ENCODE measurements around the gene DNAI1.
"Not testable (repeated sequence)": the region's sequence is repeated elsewhere in the genome, so short reads cannot be mapped to it uniquely, and the experiment has no call there.

Gene DNAI1

GRCh38 chr9:34520096-34520495 is 61.5 kb downstream of the DNAI1 start:
- no peak overlapping the region for H3K27ac Mint-ChIP-seq
- H3K36me3 Mint-ChIP-seq (ENCODE audit: low read depth), result no peaks in the 10 kb centered on the region
- no peak for DNase-seq
- no peak overlapping the region for H3K4me3 Mint-ChIP-seq
- peaks cover 11% of the 10 kb centered on the region for H3K27me3 Mint-ChIP-seq
- H3K9me3 Mint-ChIP-seq, result no peaks in the 10 kb centered on the region
- peaks cover 24% of the 10 kb centered on the region for H3K4me1 Mint-ChIP-seq (ENCODE audit: low read depth)

GRCh38 chr9:34520505-34521385 is 62.1 kb downstream of the DNAI1 start:
- no peak overlapping the region for H3K27ac Mint-ChIP-seq
- H3K4me3 Mint-ChIP-seq, result no peak overlapping the region
- DNase-seq, result no peak
- H3K9me3 Mint-ChIP-seq, result no peaks in the 10 kb centered on the region
- H3K27me3 Mint-ChIP-seq, result peaks cover 13% of the 10 kb centered on the region
- peaks cover 29% of the 10 kb centered on the region for H3K4me1 Mint-ChIP-seq (ENCODE audit: low read depth)
- H3K36me3 Mint-ChIP-seq (ENCODE audit: low read depth), result no peaks in the 10 kb centered on the region

- H3K27me3 Mint-ChIP-seq, result peaks cover 14% of the 10 kb centered on the region
- H3K4me3 Mint-ChIP-seq, result no peak overlapping the region
- peaks cover 29% of the 10 kb centered on the region for H3K4me1 Mint-ChIP-seq (ENCODE audit: low read depth)
- H3K9me3 Mint-ChIP-seq, result no peaks in the 10 kb centered on the region
- H3K27ac Mint-ChIP-seq, result no peak overlapping the region
- DNase-seq, result no peak
- no peaks in the 10 kb centered on the region for H3K36me3 Mint-ChIP-seq (ENCODE audit: low read depth)
Measured at GRCh38 chr9:34521406-34522045, 62.9 kb downstream of the DNAI1 start.

- peaks cover 29% of the 10 kb centered on the region for H3K4me1 Mint-ChIP-seq (ENCODE audit: low read depth)
- no peaks in the 10 kb centered on the region for H3K9me3 Mint-ChIP-seq
- H3K27me3 Mint-ChIP-seq, result peaks cover 16% of the 10 kb centered on the region
- H3K27ac Mint-ChIP-seq, result peak overlapping the region; percentile 30
- H3K4me3 Mint-ChIP-seq, result peak overlapping the region; percentile 61
- no peaks in the 10 kb centered on the region for H3K36me3 Mint-ChIP-seq (ENCODE audit: low read depth)
- DNase-seq, result peak; percentile 38
Measured at GRCh38 chr9:34522091-34522887, 63.7 kb downstream of the DNAI1 start.

GRCh38 chr9:34522971-34523797 is 64.6 kb downstream of the DNAI1 start, which contains the start of gene ENHO:
TSS of gene ENHO (minus strand) at chr9:34522990. CDS start at chr9:34521695, 1,295 bp downstream.
- Mint-ChIP-seq H3K9me3 (no peaks in the 10 kb centered on the region), H3K27me3 (peaks cover 17% of the 10 kb centered on the region), H3K4me1 (ENCODE audit: low read depth) (peaks cover 29% of the 10 kb centered on the region), H3K4me3 (peak within 1 kb of the TSS; percentile 61), H3K27ac (peak within 1 kb of the TSS; percentile 30), H3K36me3 (ENCODE audit: low read depth) (no peaks in the 10 kb centered on the region)
- peak; percentile 97 for DNase-seq

- DNase-seq, result peak; percentile 2
- H3K36me3 Mint-ChIP-seq (ENCODE audit: low read depth), result no peaks in the 10 kb centered on the region
- H3K27me3 Mint-ChIP-seq, result peaks cover 21% of the 10 kb centered on the region
- no peak overlapping the region for H3K27ac Mint-ChIP-seq
- no peaks in the 10 kb centered on the region for H3K9me3 Mint-ChIP-seq
- peaks cover 29% of the 10 kb centered on the region for H3K4me1 Mint-ChIP-seq (ENCODE audit: low read depth)
- no peak overlapping the region for H3K4me3 Mint-ChIP-seq
Measured at GRCh38 chr9:34524349-34524748, 65.7 kb downstream of the DNAI1 start.

GRCh38 chr9:34526026-34526425 is 67.4 kb downstream of the DNAI1 start:
- Mint-ChIP-seq H3K9me3 (no peaks in the 10 kb centered on the region), H3K27me3 (peaks cover 30% of the 10 kb centered on the region), H3K36me3 (ENCODE audit: low read depth) (no peaks in the 10 kb centered on the region), H3K4me3 (no peak overlapping the region), H3K27ac (no peak overlapping the region), H3K4me1 (ENCODE audit: low read depth) (peaks cover 29% of the 10 kb centered on the region)
- peak; percentile 0 for DNase-seq

- H3K4me3 Mint-ChIP-seq; H3K4me1 Mint-ChIP-seq (ENCODE audit: low read depth); H3K36me3 Mint-ChIP-seq (ENCODE audit: low read depth); H3K9me3 Mint-ChIP-seq; H3K27ac Mint-ChIP-seq; DNase-seq: not testable (repeated sequence)
- peaks cover 68% of the 10 kb centered on the region for H3K27me3 Mint-ChIP-seq
Measured at GRCh38 chr9:34532041-34532440, 73.4 kb downstream of the DNAI1 start.

GRCh38 chr9:34536685-34537084 is 78.1 kb downstream of the DNAI1 start:
- DNase-seq, result peak; percentile 6
- no peak overlapping the region for H3K4me3 Mint-ChIP-seq
- H3K4me1 Mint-ChIP-seq (ENCODE audit: low read depth), result no peaks in the 10 kb centered on the region
- peaks cover 43% of the 10 kb centered on the region for H3K27me3 Mint-ChIP-seq
- H3K36me3 Mint-ChIP-seq (ENCODE audit: low read depth), result no peaks in the 10 kb centered on the region
- no peaks in the 10 kb centered on the region for H3K9me3 Mint-ChIP-seq
- H3K27ac Mint-ChIP-seq, result no peak overlapping the region

- no peaks in the 10 kb centered on the region for H3K36me3 Mint-ChIP-seq (ENCODE audit: low read depth)
- H3K4me1 Mint-ChIP-seq (ENCODE audit: low read depth), result no peaks in the 10 kb centered on the region
- no peak for DNase-seq
- no peaks in the 10 kb centered on the region for H3K9me3 Mint-ChIP-seq
- no peak overlapping the region for H3K27ac Mint-ChIP-seq
- H3K27me3 Mint-ChIP-seq, result peaks cover 14% of the 10 kb centered on the region
- H3K4me3 Mint-ChIP-seq, result no peak overlapping the region
Measured at GRCh38 chr9:34540827-34541226, 82.2 kb downstream of the DNAI1 start.

- H3K4me3 Mint-ChIP-seq, result no peak overlapping the region
Measured at GRCh38 chr9:34541540-34541939, 82.9 kb downstream of the DNAI1 start.

GRCh38 chr9:34544035-34544434 is 85.4 kb downstream of the DNAI1 start:
- no peaks in the 10 kb centered on the region for H3K36me3 Mint-ChIP-seq (ENCODE audit: low read depth)
- H3K27me3 Mint-ChIP-seq, result peaks cover 25% of the 10 kb centered on the region
- DNase-seq, result no peak
- H3K4me1 Mint-ChIP-seq (ENCODE audit: low read depth), result no peaks in the 10 kb centered on the region
- H3K9me3 Mint-ChIP-seq, result no peaks in the 10 kb centered on the region
- H3K4me3 Mint-ChIP-seq, result no peak overlapping the region
- no peak overlapping the region for H3K27ac Mint-ChIP-seq

More at GRCh38 chr9:34541540-34541939, 82.9 kb downstream of the DNAI1 start:
- Mint-ChIP-seq H3K27ac (no peak overlapping the region), H3K9me3 (no peaks in the 10 kb centered on the region), H3K27me3 (peaks cover 15% of the 10 kb centered on the region), H3K4me1 (ENCODE audit: low read depth) (no peaks in the 10 kb centered on the region), H3K36me3 (ENCODE audit: low read depth) (no peaks in the 10 kb centered on the region)
- DNase-seq, result peak; percentile 9

GRCh38 chr9:34545497-34545896 is 86.9 kb downstream of the DNAI1 start:
- H3K27me3 Mint-ChIP-seq, result peaks cover 25% of the 10 kb centered on the region
- DNase-seq, result peak; percentile 16
- H3K9me3 Mint-ChIP-seq, result no peaks in the 10 kb centered on the region
- no peak overlapping the region for H3K4me3 Mint-ChIP-seq
- no peaks in the 10 kb centered on the region for H3K36me3 Mint-ChIP-seq (ENCODE audit: low read depth)
- no peaks in the 10 kb centered on the region for H3K4me1 Mint-ChIP-seq (ENCODE audit: low read depth)
- no peak overlapping the region for H3K27ac Mint-ChIP-seq

Data from activated T-cell treated with anti-CD3 and anti-CD28 coated beads, Interleukin-2, amount 50 U/mL, for 24 hours (primary cell).